PC-3 (cell line): ENCODE data around the gene GYPB. TPM values are rescaled to one million over a fixed set of nuclear protein-coding genes. Genes with fewer than 3 reads are reported as not detected.
"Not testable (repeated sequence)": the region's sequence is repeated elsewhere in the genome, so short reads cannot be mapped to it uniquely, and the experiment has no call there.

Experiments
- ATAC-seq: fragments of 200-7000 bp; cut with Tn5 transposase; 2 replicates; pipeline ENCODE4 v1.9.1; 2020; ENCODE audit warnings: mild to moderate bottlenecking, moderate library complexity
- BruUV-seq: library from RNA; stranded (reverse); fragments of 400-500 nt; replicated peaks from 2 replicates; lab custom pipeline; 2021; lab: Mats Ljungman, UMichigan
- CTCF ChIA-PET: fragments of 300-600 bp; sonication (Branson Sonifier 250); formaldehyde crosslinking; loops from one replicate; lab custom pipeline; 2022; ENCODE audit warnings: antibody characterized with exemption; lab: Charles Lee
- POLR2A ChIA-PET: fragments of 300-600 bp; sonication (Branson Sonifier 250); formaldehyde crosslinking; loops from one replicate; lab custom pipeline; 2022; ENCODE audit warnings: antibody characterized with exemption; ENCODE audit not compliant: unreplicated experiment; lab: Charles Lee
- DNase-seq: peaks from one replicate; pipeline ENCODE4 v3.0.0-alpha.2; 2015
- H2AFZ ChIP-seq: fragments of 300-600 bp; sonication (generic); 2 replicates; pipeline ENCODE4 v1.6.0; 2016; ENCODE audit warnings: antibody characterized with exemption, low read length
- H3F3A ChIP-seq: fragments of 300-600 bp; sonication (generic); one replicate; pipeline ENCODE4 v1.6.0; 2017; ENCODE audit warnings: antibody characterized with exemption, low read length, control low read depth, mild to moderate bottlenecking; ENCODE audit not compliant: unreplicated experiment
- H3K27ac ChIP-seq: fragments of 300-600 bp; sonication (generic); 2 replicates; pipeline ENCODE4 v1.5.1; 2016; ENCODE audit warnings: mild to moderate bottlenecking, low read length
- H3K27me3 ChIP-seq: fragments of 300-600 bp; sonication (generic); 2 replicates; pipeline ENCODE4 v1.6.1; 2016; ENCODE audit warnings: low read length, mixed read lengths
- H3K36me3 ChIP-seq: fragments of 300-600 bp; sonication (generic); 2 replicates; pipeline ENCODE4 v1.6.1; 2016; ENCODE audit warnings: low read depth, mixed run types, low read length, mixed read lengths
- H3K4me1 ChIP-seq: fragments of 300-600 bp; sonication (generic); 2 replicates; pipeline ENCODE4 v1.5.1; 2016; ENCODE audit warnings: low read length; ENCODE audit not compliant: insufficient read depth
- H3K4me2 ChIP-seq: fragments of 300-600 bp; sonication (generic); 2 replicates; pipeline ENCODE4 v1.6.0; 2016; ENCODE audit warnings: low read length
- H3K4me3 ChIP-seq: fragments of 300-600 bp; sonication (generic); 2 replicates; pipeline ENCODE4 v1.5.1; 2016; ENCODE audit warnings: mild to moderate bottlenecking, low read length, mixed read lengths
- H3K79me2 ChIP-seq: fragments of 300-600 bp; sonication (generic); 2 replicates; pipeline ENCODE4 v1.6.1; 2017; ENCODE audit warnings: low read length, mixed read lengths
- H3K9ac ChIP-seq: fragments of 300-600 bp; sonication (generic); 2 replicates; pipeline ENCODE4 v1.6.0; 2016; ENCODE audit warnings: mild to moderate bottlenecking, low read length
- H3K9me2 ChIP-seq: fragments of 300-600 bp; sonication (generic); replicated peaks from 2 replicates; pipeline ENCODE4 v1.6.1; 2016; ENCODE audit warnings: mixed run types, low read length, mixed read lengths
- H3K9me3 ChIP-seq: fragments of 300-600 bp; sonication (generic); 2 replicates; pipeline ENCODE4 v1.6.1; 2016; ENCODE audit warnings: low read length, mixed read lengths
- H4K20me1 ChIP-seq: fragments of 300-600 bp; sonication (generic); 2 replicates; pipeline ENCODE4 v1.6.1; 2016; ENCODE audit warnings: low read length, mixed read lengths
- intact Hi-C: fragments of 100-400 bp; cut with micrococcal nuclease; formaldehyde crosslinking; loops from 2 replicates; pipeline ENCODE4 v1.9.0; 2023
- total RNA-seq: library from RNA; depleted of rRNA; stranded (reverse); fragments of >200 nt; gene quantifications from 2 replicates; pipeline ENCODE4 v1.2.3, GENCODE V29; 2014

The GYPB gene
- total RNA-seq, 1 experiment from 2014 or later: not detected

DNA sequence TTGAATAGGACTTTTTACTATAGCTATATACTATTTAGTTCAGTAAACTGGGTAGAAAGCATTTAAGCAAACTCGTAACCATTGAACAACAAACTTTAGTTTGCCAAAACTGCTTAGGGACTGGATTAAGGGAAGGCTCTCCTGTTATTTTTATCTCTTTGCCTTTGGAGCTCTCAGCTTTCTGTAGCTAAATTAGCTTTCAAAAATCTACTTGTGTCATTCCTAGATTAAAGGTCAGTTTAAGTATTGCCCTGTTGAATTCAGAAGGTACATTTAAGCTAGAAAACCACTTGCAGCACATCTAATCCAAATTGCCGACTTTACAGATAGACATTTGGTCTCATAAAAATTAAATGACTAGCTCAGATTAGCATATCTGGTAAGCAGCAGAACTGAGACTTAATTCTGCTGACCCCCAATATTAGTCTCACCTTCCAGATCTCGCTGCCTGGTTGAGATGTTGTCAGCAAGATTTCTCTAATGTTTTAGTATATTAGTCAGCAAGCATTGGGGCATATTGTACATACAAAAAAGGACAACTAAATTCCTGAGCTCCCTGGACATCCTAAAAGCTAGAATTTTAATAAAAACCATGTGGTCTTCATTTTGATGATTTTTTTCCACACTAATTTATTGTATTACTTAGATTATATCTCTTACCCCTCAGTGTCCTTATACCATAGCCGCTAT lies 14.2 kb downstream of the GYPB start:
- BruUV-seq, CTCF ChIA-PET, intact Hi-C loops: not testable (repeated sequence)

GRCh38 chr4:144003890-144004265 lies 15.3 kb downstream of the GYPB start:
- H3K4me3 ChIP-seq, DNase-seq, H3K79me2 ChIP-seq, H3K9ac ChIP-seq, CTCF ChIA-PET, H2AFZ ChIP-seq, H4K20me1 ChIP-seq, H3K36me3 ChIP-seq, H3F3A ChIP-seq, H3K4me1 ChIP-seq, BruUV-seq, H3K4me2 ChIP-seq, H3K9me2 ChIP-seq, intact Hi-C loops, H3K27ac ChIP-seq, H3K9me3 ChIP-seq, POLR2A ChIA-PET, ATAC-seq: not testable (repeated sequence)
- H3K27me3 ChIP-seq: peaks cover 19% of the 10 kb centered on the region; the same call in 1 of the 2 replicates

More for the DNA sequence above, 14.2 kb downstream of the GYPB start:
- H3K79me2 ChIP-seq, H3K9me3 ChIP-seq, H4K20me1 ChIP-seq, DNase-seq, POLR2A ChIA-PET, H2AFZ ChIP-seq, H3K4me3 ChIP-seq, H3K9ac ChIP-seq, H3K4me2 ChIP-seq, H3F3A ChIP-seq, H3K4me1 ChIP-seq, H3K9me2 ChIP-seq, H3K27ac ChIP-seq, ATAC-seq, H3K36me3 ChIP-seq: not testable (repeated sequence)
- peaks cover 11% of the 10 kb centered on the region; the same call in 1 of the 2 replicates for H3K27me3 ChIP-seq

DNA sequence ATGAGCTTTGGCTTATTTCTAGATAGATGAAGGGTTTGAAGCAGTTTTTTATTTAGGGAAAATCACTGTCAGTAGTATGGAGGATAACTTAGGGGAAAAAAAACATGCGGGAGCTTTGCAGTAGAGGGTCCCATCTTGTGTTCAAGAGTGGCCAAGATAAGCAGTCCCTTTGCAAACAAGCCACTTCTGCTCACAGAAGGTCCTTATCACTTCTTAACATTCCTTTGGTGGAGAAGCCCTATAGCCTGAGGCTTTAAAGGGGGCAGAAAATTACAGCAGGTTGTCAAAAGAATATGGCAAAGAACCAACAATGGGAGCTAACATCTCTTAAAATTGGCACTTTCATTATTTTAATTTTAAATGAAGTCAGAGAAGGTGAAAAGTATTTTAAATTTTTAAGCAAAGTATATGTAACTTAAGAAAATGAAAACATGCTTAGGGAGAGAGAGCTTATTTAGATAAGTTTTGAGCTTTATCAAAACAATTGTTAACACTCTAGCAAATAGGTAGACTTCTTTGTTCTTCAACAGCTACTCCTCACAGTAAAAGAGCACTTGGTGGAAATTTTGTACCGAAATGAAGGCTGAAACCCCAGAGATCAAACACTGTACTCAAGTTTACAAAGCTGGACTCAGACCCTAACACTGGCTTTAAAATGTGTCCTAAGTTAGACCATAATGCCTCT lies 15.8 kb downstream of the GYPB start:
- H3K4me2 ChIP-seq, DNase-seq, H4K20me1 ChIP-seq, ATAC-seq, H3F3A ChIP-seq, H3K4me3 ChIP-seq, H3K36me3 ChIP-seq, BruUV-seq, H3K79me2 ChIP-seq, H3K4me1 ChIP-seq, H2AFZ ChIP-seq, H3K9me3 ChIP-seq, H3K9ac ChIP-seq, POLR2A ChIA-PET, H3K9me2 ChIP-seq, H3K27ac ChIP-seq, CTCF ChIA-PET, intact Hi-C loops: not testable (repeated sequence)
- peaks cover 19% of the 10 kb centered on the region; the same call in 1 of the 2 replicates for H3K27me3 ChIP-seq

- H3K4me2 ChIP-seq, intact Hi-C loops, H3K9me3 ChIP-seq, H3F3A ChIP-seq, DNase-seq, H3K4me1 ChIP-seq, H3K36me3 ChIP-seq, H3K79me2 ChIP-seq, H3K9ac ChIP-seq, H4K20me1 ChIP-seq, H2AFZ ChIP-seq, POLR2A ChIA-PET, ATAC-seq, BruUV-seq, CTCF ChIA-PET, H3K27ac ChIP-seq, H3K9me2 ChIP-seq, H3K4me3 ChIP-seq: not testable (repeated sequence)
- H3K27me3 ChIP-seq: peaks cover 22% of the 10 kb centered on the region
Measured at GRCh38 chr4:144000331-144000995, 18.7 kb downstream of the GYPB start.

DNA sequence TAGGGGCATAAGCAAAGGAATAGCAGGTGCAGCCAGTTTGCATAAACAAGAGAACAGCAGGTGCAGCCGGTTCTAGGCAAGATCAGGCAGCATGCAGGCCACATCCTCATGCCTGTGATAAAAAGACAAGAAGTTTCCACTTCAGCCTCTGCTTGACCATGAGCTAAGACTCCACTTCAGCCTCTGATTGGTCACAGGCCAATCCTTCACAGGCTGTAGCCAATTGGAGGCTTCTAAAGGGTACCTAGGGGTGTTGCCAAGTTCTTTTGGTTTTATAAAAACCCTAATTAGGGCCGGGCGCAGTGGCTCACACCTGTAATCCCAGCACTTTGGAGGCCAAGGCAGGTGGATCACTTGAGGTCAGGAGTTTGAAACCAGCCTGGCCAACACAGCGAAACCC lies 23.0 kb downstream of the GYPB start:
- H3F3A ChIP-seq, H3K4me1 ChIP-seq, BruUV-seq, H3K4me3 ChIP-seq, H3K9me2 ChIP-seq, H3K9ac ChIP-seq, H3K36me3 ChIP-seq, H2AFZ ChIP-seq, H3K27ac ChIP-seq, H3K9me3 ChIP-seq, H4K20me1 ChIP-seq, POLR2A ChIA-PET, CTCF ChIA-PET, H3K4me2 ChIP-seq, DNase-seq, intact Hi-C loops, H3K79me2 ChIP-seq, ATAC-seq: not testable (repeated sequence)
- peaks cover 11% of the 10 kb centered on the region for H3K27me3 ChIP-seq

GRCh38 chr4:143991761-143992160 lies 27.4 kb downstream of the GYPB start:
- intact Hi-C loops, POLR2A ChIA-PET: not testable (repeated sequence)

More at GRCh38 chr4:143991761-143992160, 27.4 kb downstream of the GYPB start:
- BruUV-seq, DNase-seq, H3K4me1 ChIP-seq, H4K20me1 ChIP-seq, H3K36me3 ChIP-seq, H3F3A ChIP-seq, H3K27ac ChIP-seq, H3K9ac ChIP-seq, H3K4me3 ChIP-seq, H3K9me3 ChIP-seq, H3K4me2 ChIP-seq, H3K79me2 ChIP-seq, CTCF ChIA-PET, H3K27me3 ChIP-seq, H2AFZ ChIP-seq, H3K9me2 ChIP-seq, ATAC-seq: not testable (repeated sequence)
